Fibroblast of skin of right biceps (primary cell): ENCODE data around the gene ZFHX3.

ENCODE experiments used
- DNase-seq: peaks from one replicate; pipeline ENCODE4 v3.0.0-alpha.2; 2013

Gene ZFHX3

GRCh38 chr16:72924927-72925630 lies 122.8 kb downstream of the ZFHX3 start:
- DNase-seq, result no peak

- no peak for DNase-seq
These were observed 123.4 kb downstream of the ZFHX3 start for GRCh38 chr16:72924537-72924926.

- no peak for DNase-seq
These were observed 124.2 kb downstream of the ZFHX3 start for GRCh38 chr16:72923757-72924156.

GRCh38 chr16:72922714-72923113 lies 125.2 kb downstream of the ZFHX3 start:
- DNase-seq, result no peak

- peak; percentile 20 for DNase-seq
These were observed 126.3 kb downstream of the ZFHX3 start for GRCh38 chr16:72921620-72922019.

GRCh38 chr16:72921106-72921505 lies 126.8 kb downstream of the ZFHX3 start:
- DNase-seq, result no peak

GRCh38 chr16:72917051-72917450 lies 130.9 kb downstream of the ZFHX3 start:
- DNase-seq, result no peak

GRCh38 chr16:72915331-72915730 lies 132.6 kb downstream of the ZFHX3 start:
- DNase-seq, result no peak

- no peak for DNase-seq
These were observed 134.4 kb downstream of the ZFHX3 start for GRCh38 chr16:72913551-72913950.

GRCh38 chr16:72911971-72912370 lies 136.0 kb downstream of the ZFHX3 start:
- DNase-seq, result no peak

GRCh38 chr16:72910875-72911274 lies 137.1 kb downstream of the ZFHX3 start:
- no peak for DNase-seq

- no peak for DNase-seq
These were observed 137.5 kb downstream of the ZFHX3 start for GRCh38 chr16:72910381-72910780.

GRCh38 chr16:72909196-72909595 lies 138.7 kb downstream of the ZFHX3 start:
- no peak for DNase-seq

GRCh38 chr16:72908362-72909167 lies 139.4 kb downstream of the ZFHX3 start:
- DNase-seq, result no peak

GRCh38 chr16:72905581-72905980 lies 142.3 kb downstream of the ZFHX3 start:
- DNase-seq, result peak; percentile 72

GRCh38 chr16:72903176-72903575 lies 144.8 kb downstream of the ZFHX3 start:
- no peak for DNase-seq

GRCh38 chr16:72902206-72902605 lies 145.7 kb downstream of the ZFHX3 start:
- no peak for DNase-seq

- DNase-seq, result no peak
These were observed 146.8 kb downstream of the ZFHX3 start for GRCh38 chr16:72901000-72901627.

- DNase-seq, result no peak
These were observed 149.6 kb downstream of the ZFHX3 start for GRCh38 chr16:72898216-72898825.

- no peak for DNase-seq
These were observed 150.2 kb downstream of the ZFHX3 start for GRCh38 chr16:72897707-72898106.

GRCh38 chr16:72896485-72897118 lies 151.3 kb downstream of the ZFHX3 start:
- no peak for DNase-seq

GRCh38 chr16:72895951-72896350 lies 152.0 kb downstream of the ZFHX3 start:
- peak; percentile 18 for DNase-seq
